ENCODE results near the gene IL12RB2. TPM values are rescaled to one million over a fixed set of nuclear protein-coding genes. Genes with fewer than 3 reads are reported as not detected.

IL12RB2 gene
- total and polyA plus RNA-seq, 10 of the 15 experiments (the other 5 are each of a cell fraction or from before 2014, with no cell fraction given), result 0.15 to 1.1 (median 0.54) TPM; not detected in 1

- POLR2A ChIA-PET, result no interaction called here
- BruUV-seq (replicated peaks), result no TSS peak
- CTCF ChIA-PET, result interaction anchor here (0.6 to 1.6 kb wide), 2 partner anchors 204 to 281 kb away, joined by 3 read pairs; no protein-coding TSS in a partner anchor
- ATAC-seq (no peak), FAIRE-seq (no peak), DNase-seq (ENCODE audit: low read depth, low spot score) (no peak)
- SMC1A ChIA-PET (ENCODE audit: uncharacterized antibody, unreplicated experiment), result no interaction called here
- H2AFZ ChIP-seq (ENCODE audit: control insufficient read depth, low read depth, low read length), result no peak overlapping the region
- RAD21 ChIA-PET (ENCODE audit: unreplicated experiment), result interaction anchor here (0.8 kb wide), 1 partner anchor 13 kb away, joined by 4 read pairs; no protein-coding TSS in a partner anchor
- H3K27me3 ChIP-seq (replicated peaks in 1 of 2; ENCODE audit: control insufficient read depth in 2 of 2, insufficient read depth in 2 of 2, low read length in 1 of 2), result no peaks in the 10 kb centered on the region
- no peaks in the 10 kb centered on the region for H3K36me3 ChIP-seq (ENCODE audit: control insufficient read depth in 2 of 2, insufficient read depth in 2 of 2, low read length in 1 of 2)
- intact Hi-C loops (cut with micrococcal nuclease; ENCODE audit: unreplicated experiment), result no loop called here
- peaks cover 7% of the 10 kb centered on the region for H3K4me1 ChIP-seq (ENCODE audit: control insufficient read depth, insufficient read depth, low read length)
- no peak overlapping the region for H3K4me3 ChIP-seq
- H3K27ac ChIP-seq (ENCODE audit: control insufficient read depth, insufficient read depth), result no peak overlapping the region
- H4K20me1 ChIP-seq (ENCODE audit: control insufficient read depth, insufficient read depth), result no peaks in the 10 kb centered on the region
- H3K79me2 ChIP-seq (ENCODE audit: control insufficient read depth, insufficient read depth, low read length), result no peaks in the 10 kb centered on the region
- in situ Hi-C loops (cut with MboI), result no loop called here
- H3K4me2 ChIP-seq (ENCODE audit: control insufficient read depth, insufficient read depth), result no peak overlapping the region
- no peaks in the 10 kb centered on the region for H3K9me3 ChIP-seq (replicated peaks; ENCODE audit: control insufficient read depth, insufficient read depth, low read length)
- H3K9ac ChIP-seq (ENCODE audit: control insufficient read depth, insufficient read depth, low read length), result no peak overlapping the region
- TF ChIP-seq E2F8 (IDR thresholded peaks at IDR 0.05; ENCODE audit: low read depth, partially characterized antibody) (no peak), SP1 (IDR thresholded peaks at IDR 0.05; ENCODE audit: low read depth, low read length) (no peak), GABPA (IDR thresholded peaks at IDR 0.05; ENCODE audit: low read depth) (no peak)
- TF ChIP-seq, protein P1, sequence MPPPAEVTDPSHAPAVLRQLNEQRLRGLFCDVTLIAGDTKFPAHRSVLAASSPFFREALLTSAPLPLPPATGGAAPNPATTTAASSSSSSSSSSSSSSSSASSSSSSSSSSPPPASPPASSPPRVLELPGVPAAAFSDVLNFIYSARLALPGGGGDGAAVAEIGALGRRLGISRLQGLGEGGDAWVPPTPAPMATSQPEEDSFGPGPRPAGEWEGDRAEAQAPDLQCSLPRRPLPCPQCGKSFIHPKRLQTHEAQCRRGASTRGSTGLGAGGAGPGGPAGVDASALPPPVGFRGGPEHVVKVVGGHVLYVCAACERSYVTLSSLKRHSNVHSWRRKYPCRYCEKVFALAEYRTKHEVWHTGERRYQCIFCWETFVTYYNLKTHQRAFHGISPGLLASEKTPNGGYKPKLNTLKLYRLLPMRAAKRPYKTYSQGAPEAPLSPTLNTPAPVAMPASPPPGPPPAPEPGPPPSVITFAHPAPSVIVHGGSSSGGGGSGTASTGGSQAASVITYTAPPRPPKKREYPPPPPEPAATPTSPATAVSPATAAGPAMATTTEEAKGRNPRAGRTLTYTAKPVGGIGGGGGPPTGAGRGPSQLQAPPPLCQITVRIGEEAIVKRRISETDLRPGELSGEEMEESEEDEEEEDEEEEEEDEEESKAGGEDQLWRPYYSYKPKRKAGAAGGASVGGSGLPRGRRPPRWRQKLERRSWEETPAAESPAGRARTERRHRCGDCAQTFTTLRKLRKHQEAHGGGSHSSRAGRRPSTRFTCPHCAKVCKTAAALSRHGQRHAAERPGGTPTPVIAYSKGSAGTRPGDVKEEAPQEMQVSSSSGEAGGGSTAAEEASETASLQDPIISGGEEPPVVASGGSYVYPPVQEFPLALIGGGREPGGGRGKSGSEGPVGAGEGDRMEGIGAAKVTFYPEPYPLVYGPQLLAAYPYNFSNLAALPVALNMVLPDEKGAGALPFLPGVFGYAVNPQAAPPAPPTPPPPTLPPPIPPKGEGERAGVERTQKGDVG (CRISPR knock-in tag; IDR thresholded peaks at IDR 0.05), result no peak
These were observed 44.5 kb downstream of the IL12RB2 start for GRCh38 chr1:67352211-67352610.
